Left lung (tissue), 10 donors: ENCODE results near the gene ANKRD65. TPM values are rescaled to one million over a fixed set of nuclear protein-coding genes. Genes with fewer than 3 reads are reported as not detected.

ENCODE experiments used
- ATAC-seq: fragments of 200-7000 bp; cut with Tn5 transposase; one replicate; pipeline ENCODE4 v1.9.1; 2020; ENCODE audit warnings: moderate library complexity
- DNase-seq, 4 donors: peaks; one replicate each; pipeline ENCODE4 v3.0.0-alpha.2; 2013 to 2020
- H3K27ac ChIP-seq, 2 donors: fragments of 200-600 bp; sonication (generic) in 1 of 2; one replicate each; pipeline versions ENCODE4 v1.5.0 to v1.8.0; 2020 to 2021
- H3K27me3 ChIP-seq, 2 donors: fragments of 200-600 bp; sonication (generic) in 1 of 2; one replicate each; pipeline versions ENCODE4 v1.5.0 to v1.8.0; 2020 to 2021
- H3K36me3 ChIP-seq, 2 donors: fragments of 200-600 bp; sonication (generic) in 1 of 2; one replicate each; pipeline versions ENCODE4 v1.5.0 to v1.8.0; 2020 to 2021
- H3K4me1 ChIP-seq, 2 donors: fragments of 200-600 bp; one replicate each; pipeline ENCODE4 v1.8.0; 2021
- H3K4me3 ChIP-seq, 2 donors: fragments of 200-600 bp; sonication (generic) in 1 of 2; one replicate each; pipeline versions ENCODE4 v1.5.0 to v1.8.0; 2020 to 2021; ENCODE audit warnings: mild to moderate bottlenecking in 1 of 2
- H3K9me3 ChIP-seq, 2 donors: fragments of 200-600 bp; sonication (generic) in 1 of 2; one replicate each; pipeline versions ENCODE4 v1.5.0 to v1.8.0; 2020 to 2021
- intact Hi-C, 2 donors: fragments of 100-400 bp; cut with DNase I; formaldehyde crosslinking; loops; one replicate each; pipeline versions ENCODE4 v1.11.2 to v1.14.2; 2022
- polyA plus RNA-seq, 6 donors: library from polyadenylated mRNA; unstranded; fragments of 120-200 nt; gene quantifications; one replicate each; pipeline ENCODE4 v1.2.1, GENCODE V29; 2013; ENCODE audit not compliant: insufficient read length in 6 of 6
- total RNA-seq, 2 donors: library from RNA; stranded (reverse); fragmentation: NEBNext Ultra II Directional; extraction: Animal tissue kit (Norgen Biotek cat#: 25700); gene quantifications; one replicate each; pipeline ENCODE4 v1.2.1, GENCODE V29; 2021
- TF ChIP-seq, protein P1 (sequence below), 2 donors: fragments of 200-600 bp; sonication (generic) in 1 of 2; IDR thresholded peaks; one replicate each; pipeline versions ENCODE4 v1.5.0 to v1.8.0; 2021; ENCODE audit warnings: antibody characterized with exemption in 2 of 2
- donor health status: DM: no; HTN: yes; CAD: no.
- donor health status: DM: no; HTN: no; CAD: no.

The ANKRD65 gene
- total and polyA plus RNA-seq, 8 donors = 18.4 to 41.6 (median 31.7) TPM

- H3K36me3 ChIP-seq = peaks cover 0 to 4% of the 10 kb centered on the region in 2 donors
- ATAC-seq (no peak), DNase-seq (peak in 1 of 4 donors; percentile 75)
- no peak overlapping the region for H3K27ac ChIP-seq
- H3K9me3 ChIP-seq = no peaks in the 10 kb centered on the region
- intact Hi-C loops = no loop called here
- H3K4me1 ChIP-seq = peaks cover 35 to 62% of the 10 kb centered on the region in 2 donors
- no peak overlapping the region for H3K4me3 ChIP-seq
- TF ChIP-seq, protein P1, sequence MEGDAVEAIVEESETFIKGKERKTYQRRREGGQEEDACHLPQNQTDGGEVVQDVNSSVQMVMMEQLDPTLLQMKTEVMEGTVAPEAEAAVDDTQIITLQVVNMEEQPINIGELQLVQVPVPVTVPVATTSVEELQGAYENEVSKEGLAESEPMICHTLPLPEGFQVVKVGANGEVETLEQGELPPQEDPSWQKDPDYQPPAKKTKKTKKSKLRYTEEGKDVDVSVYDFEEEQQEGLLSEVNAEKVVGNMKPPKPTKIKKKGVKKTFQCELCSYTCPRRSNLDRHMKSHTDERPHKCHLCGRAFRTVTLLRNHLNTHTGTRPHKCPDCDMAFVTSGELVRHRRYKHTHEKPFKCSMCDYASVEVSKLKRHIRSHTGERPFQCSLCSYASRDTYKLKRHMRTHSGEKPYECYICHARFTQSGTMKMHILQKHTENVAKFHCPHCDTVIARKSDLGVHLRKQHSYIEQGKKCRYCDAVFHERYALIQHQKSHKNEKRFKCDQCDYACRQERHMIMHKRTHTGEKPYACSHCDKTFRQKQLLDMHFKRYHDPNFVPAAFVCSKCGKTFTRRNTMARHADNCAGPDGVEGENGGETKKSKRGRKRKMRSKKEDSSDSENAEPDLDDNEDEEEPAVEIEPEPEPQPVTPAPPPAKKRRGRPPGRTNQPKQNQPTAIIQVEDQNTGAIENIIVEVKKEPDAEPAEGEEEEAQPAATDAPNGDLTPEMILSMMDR (IDR thresholded peaks at IDR 0.05) = no peak
- H3K27me3 ChIP-seq = peaks cover 0 to 52% of the 10 kb centered on the region in 2 donors
Observed at GRCh38 chr1:1438531-1439381, 17.7 kb upstream of the ANKRD65 start.

DNA sequence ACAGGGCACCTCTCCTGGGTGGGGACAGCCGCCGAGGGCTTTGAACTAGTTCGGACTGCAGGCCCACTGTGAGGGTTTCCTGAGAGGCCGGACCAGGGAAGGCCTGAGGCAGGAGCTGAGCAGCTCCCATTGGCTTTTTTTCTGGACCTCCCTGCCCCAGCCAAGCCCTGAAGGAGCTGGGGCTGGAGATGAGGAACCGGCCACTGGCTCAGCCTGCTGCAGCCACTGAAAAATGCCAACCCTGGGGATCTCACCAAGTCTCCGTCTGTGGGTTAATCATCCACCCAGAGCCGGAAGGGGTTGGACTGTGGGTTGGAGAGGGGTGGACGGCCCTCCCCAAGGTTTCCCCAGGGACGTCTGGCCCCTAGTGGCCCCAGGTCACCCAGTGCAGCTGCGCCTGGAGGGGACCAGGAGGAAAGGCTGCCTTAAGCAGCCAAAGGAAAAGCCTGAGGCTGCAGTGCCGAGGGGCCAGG is 16.9 kb upstream of the ANKRD65 start:
- intact Hi-C loops = no loop called here
- Histone ChIP-seq H3K36me3 (peaks cover 0 to 4% of the 10 kb centered on the region in 2 donors), H3K27me3 (peaks cover 0 to 61% of the 10 kb centered on the region in 2 donors), H3K27ac (no peak overlapping the region), H3K4me3 (no peak overlapping the region), H3K4me1 (peaks cover 39 to 70% of the 10 kb centered on the region in 2 donors), H3K9me3 (no peaks in the 10 kb centered on the region)
- ATAC-seq (peak; percentile 14), DNase-seq (peak in 2 of 4 donors; percentile 55 to 64)
- TF ChIP-seq, protein P1 (IDR thresholded peaks at IDR 0.05) = no peak

DNA sequence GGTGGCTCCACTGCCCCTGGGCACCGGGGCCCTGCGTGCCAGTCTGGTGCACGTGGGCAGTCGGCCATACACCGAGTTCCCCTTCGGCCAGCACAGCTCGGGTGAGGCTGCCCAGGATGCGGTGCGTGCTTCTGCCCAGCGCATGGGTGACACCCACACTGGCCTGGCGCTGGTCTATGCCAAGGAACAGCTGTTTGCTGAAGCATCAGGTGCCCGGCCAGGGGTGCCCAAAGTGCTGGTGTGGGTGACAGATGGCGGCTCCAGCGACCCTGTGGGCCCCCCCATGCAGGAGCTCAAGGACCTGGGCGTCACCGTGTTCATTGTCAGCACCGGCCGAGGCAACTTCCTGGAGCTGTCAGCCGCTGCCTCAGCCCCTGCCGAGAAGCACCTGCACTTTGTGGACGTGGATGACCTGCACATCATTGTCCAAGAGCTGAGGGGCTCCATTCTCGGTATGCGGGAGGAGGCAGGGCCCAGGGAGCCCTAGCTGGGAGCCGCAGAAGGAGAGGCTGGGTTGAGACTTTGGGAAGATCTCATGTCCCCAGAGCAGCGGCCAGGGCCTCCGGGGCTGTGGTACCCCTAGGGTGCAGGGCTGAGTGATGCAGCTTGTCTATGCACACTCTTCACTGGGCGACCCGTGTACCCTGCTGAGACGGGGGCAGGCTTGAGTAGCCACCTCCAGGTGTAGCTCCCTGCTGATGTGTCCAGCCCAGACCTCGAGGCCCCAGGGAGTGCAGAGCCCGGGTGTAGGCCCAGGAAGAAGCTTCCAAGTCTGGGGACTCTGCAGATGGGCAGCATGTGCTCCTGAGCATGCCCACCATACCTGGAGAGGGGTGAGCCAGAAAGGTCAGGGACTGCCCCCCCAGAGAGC is 16.2 kb upstream of the ANKRD65 start:
- H3K9me3 ChIP-seq = no peaks in the 10 kb centered on the region
- ATAC-seq (no peak), DNase-seq (peak in 1 of 4 donors; percentile 76)
- TF ChIP-seq, protein P1 (IDR thresholded peaks at IDR 0.05) = no peak
- H3K36me3 ChIP-seq = peaks cover 0 to 4% of the 10 kb centered on the region in 2 donors
- peaks cover 0 to 67% of the 10 kb centered on the region in 2 donors for H3K27me3 ChIP-seq
- peak overlapping the region; percentile 42 to 52 for H3K4me3 ChIP-seq
- intact Hi-C loops = no loop called here
- peaks cover 39 to 77% of the 10 kb centered on the region in 2 donors for H3K4me1 ChIP-seq
- H3K27ac ChIP-seq = no peak overlapping the region

GRCh38 chr1:1436630-1437032 is 15.6 kb upstream of the ANKRD65 start:
- intact Hi-C loops = no loop called here
- DNase-seq (no peak), ATAC-seq (no peak)
- Histone ChIP-seq H3K4me1 (peaks cover 36 to 78% of the 10 kb centered on the region in 2 donors), H3K9me3 (no peaks in the 10 kb centered on the region), H3K36me3 (peaks cover 0 to 4% of the 10 kb centered on the region in 2 donors), H3K27me3 (peaks cover 0 to 71% of the 10 kb centered on the region in 2 donors), H3K27ac (no peak overlapping the region), H3K4me3 (peak overlapping the region; percentile 42 to 52)
- TF ChIP-seq, protein P1 (IDR thresholded peaks at IDR 0.05) = no peak
